ENCODE data around the gene CASTOR1.

CASTOR1 gene

GRCh38 chr22:30305906-30306626 is 16.8 kb upstream of the CASTOR1 start:
- TF ChIP-seq CTCF (IDR thresholded peaks at IDR 0.05; ENCODE audit: low read depth, low read length): no peak
- H3K4me3 ChIP-seq (ENCODE audit: low read depth, low read length): no peak overlapping the region

GRCh38 chr22:30305519-30305905 is 16.2 kb upstream of the CASTOR1 start:
- no peak for TF ChIP-seq CTCF (IDR thresholded peaks at IDR 0.05; ENCODE audit: low read depth, low read length)
- H3K4me3 ChIP-seq (ENCODE audit: low read depth, low read length): no peak overlapping the region

- TF ChIP-seq CTCF (IDR thresholded peaks at IDR 0.05; ENCODE audit: low read depth, low read length): no peak
- no peak overlapping the region for H3K4me3 ChIP-seq (ENCODE audit: low read depth, low read length)
Observed at GRCh38 chr22:30304495-30305244, 15.4 kb upstream of the CASTOR1 start.

- no peak overlapping the region for H3K4me3 ChIP-seq (ENCODE audit: low read depth, low read length)
- TF ChIP-seq CTCF (IDR thresholded peaks at IDR 0.05; ENCODE audit: low read depth, low read length): no peak
Observed at GRCh38 chr22:30302810-30303138, 13.5 kb upstream of the CASTOR1 start.

- H3K4me3 ChIP-seq (ENCODE audit: low read depth, low read length): no peak overlapping the region
- no peak for TF ChIP-seq CTCF (IDR thresholded peaks at IDR 0.05; ENCODE audit: low read depth, low read length)
Observed at GRCh38 chr22:30301995-30302809, 12.9 kb upstream of the CASTOR1 start.

- no peak for TF ChIP-seq CTCF (IDR thresholded peaks at IDR 0.05; ENCODE audit: low read depth, low read length)
- H3K4me3 ChIP-seq (ENCODE audit: low read depth, low read length): no peak overlapping the region
Observed at GRCh38 chr22:30299322-30299721, 10.0 kb upstream of the CASTOR1 start.
